NCI-H2107 treated with DMSO at 0.1 percent for 48 hours (cell line): ENCODE results near the gene PHOSPHO1.
"Not testable (repeated sequence)": the region's sequence is repeated elsewhere in the genome, so short reads cannot be mapped to it uniquely, and the experiment has no call there.

Experiments
- DNase-seq: peaks from one replicate; lab custom pipeline; 2025; ENCODE audit not compliant: unreplicated experiment; lab: John Stamatoyannopoulos, UW

The PHOSPHO1 gene

DNA sequence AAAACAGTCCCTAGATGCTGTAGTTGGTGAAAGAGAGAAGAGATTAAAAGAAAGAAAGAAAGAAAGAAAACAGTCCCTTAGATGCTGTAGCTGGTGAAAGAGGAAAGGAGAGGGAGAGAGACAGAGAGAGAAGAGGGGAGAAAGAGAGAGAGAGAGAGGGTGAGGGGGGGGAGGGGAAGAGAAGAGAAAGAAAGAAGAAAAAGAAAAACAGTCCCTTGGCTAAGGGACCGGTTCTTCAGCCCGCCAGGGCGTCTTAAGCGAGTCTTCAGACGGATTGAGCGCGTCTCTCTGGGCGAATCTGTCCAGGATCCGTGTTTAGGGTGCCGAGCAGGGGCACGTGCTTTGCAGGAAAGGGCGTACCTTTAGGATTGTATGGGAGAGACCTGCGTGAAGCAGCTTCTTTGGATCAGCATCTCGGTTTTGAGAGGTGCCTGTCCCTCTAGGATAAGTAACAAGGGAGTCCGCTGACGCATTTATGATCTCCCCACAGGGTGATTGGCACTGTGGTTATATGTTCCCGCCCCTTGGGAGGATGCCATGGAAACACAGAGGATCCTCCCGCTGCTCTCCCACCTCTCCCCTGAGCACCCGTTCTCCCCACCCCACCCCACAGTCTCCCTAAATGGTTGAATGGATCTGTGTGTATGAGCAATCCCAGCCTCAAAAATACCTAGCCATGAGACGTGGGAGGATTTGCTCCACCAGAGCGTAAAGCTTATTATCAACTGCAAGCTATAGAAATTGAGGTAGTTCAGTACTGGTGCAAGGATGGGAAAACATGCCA, 36.9 kb downstream of the PHOSPHO1 start:
- no peak for DNase-seq

DNA sequence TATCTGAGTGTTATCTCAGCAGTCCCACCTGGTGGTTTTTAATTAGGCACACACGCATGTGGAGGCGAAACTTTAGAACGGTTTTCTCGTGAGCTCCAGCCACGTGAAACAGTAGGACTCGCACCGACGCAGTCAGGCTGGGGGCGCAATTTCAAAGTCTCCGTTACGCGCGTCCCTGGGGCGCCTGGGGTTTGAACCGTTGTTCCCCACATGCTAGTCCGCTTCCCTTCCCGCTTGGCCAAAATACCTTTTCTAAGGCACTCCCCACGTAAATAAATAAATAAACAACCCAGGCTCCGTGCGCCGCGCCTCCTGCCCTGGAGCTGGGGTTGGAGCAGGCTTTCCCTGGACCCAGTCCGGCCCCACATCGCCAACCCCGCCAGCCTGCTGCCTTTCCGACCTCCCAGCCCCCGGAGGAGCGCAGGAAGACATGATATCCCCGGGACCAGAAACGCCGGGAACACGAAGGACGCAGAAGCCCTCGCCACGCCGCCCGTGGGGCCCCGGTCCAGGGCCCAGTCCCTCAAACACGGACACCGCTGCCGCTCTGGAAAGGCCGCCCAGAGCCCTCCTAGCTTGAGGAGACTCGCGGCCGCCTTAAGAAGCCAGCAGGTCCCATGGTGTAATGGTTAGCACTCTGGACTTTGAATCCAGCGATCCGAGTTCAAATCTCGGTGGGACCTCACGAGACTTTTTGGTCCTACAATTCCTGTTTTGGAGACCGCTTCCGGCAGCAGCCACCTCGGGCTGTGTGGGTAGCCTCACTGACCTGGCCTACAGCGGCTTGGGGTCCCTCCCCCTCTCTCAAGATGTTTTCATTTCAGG, 38.5 kb downstream of the PHOSPHO1 start:
- DNase-seq, result peak; percentile 63

DNA sequence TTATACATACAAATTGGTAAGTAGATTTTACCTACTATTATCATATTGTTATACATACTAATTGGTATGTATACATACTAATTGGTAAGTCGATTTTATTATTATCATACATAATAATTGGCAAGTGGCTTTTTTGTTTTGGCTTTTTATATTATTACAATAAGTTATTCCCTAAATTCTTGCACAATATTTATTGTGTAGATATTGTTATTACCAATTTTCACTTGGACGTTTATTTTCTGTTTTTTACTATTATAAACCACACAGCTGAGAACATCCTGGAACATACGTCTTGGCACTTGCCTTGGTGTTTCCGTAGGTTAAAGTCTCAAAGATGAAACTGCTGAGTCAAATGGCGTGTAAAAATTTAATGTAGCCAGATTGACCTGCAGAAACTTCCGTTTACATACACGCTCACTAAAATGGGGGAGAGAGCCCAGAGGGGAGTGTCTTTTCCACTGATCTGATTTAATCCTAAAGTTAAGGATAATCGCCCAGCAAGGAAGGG, 39.1 kb downstream of the PHOSPHO1 start:
- no peak for DNase-seq

DNA sequence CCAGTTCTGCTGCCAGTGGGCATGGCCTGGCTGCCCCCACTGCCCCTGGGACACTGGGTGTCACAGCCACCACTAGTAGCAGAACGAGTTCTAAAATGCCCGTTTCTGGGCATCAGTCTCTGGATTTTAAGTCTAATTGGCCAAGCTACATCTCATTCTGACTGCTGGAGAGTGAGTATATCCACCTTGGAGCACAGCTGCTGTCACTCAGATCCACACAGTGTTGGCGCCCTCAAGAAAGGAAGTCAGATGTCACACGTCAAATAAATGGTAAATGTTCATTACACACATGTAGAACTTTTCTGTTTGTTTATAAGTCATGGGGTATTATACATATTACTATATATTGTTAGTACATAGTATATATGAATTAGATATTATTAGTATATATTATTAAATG, 39.7 kb downstream of the PHOSPHO1 start:
- DNase-seq, result no peak

DNA sequence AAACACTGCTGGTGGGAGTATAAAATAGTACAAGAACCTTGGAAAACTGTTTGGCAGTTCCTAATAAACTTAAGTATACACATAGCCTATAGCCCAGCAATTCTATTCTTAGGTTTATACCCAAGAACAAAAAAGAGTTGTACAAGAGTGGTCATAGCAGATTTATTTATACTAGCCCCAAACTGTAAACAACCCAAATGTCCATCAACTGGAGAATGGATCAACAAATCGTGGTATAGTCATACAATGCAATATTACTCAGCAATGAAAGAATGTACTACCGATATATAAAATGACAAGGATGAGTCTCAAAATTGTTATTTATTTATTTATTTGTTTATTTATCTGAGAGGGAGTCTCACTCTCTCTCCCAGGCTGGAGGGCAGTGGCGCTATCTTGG, 43.3 kb downstream of the PHOSPHO1 start:
- DNase-seq, result no peak

DNA sequence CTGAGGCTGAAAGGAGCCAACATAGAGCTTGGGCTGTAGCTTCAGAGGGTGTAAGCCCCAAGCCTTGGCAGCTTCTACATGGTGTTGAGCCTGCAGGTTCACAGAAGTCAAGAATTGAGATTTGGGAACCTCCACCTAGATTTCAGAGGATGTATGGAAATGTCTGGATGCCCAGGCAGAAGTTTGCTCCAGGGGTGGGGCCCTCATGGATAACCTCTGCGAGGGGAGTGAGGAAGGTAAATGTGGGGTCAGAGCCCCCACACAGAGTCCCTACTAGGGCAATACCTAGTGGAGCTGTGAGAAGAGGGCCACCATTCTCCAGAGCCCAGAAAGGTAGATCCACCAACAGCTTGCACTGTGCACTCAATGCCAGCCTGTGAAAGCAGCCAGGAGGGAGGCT, 45.2 kb downstream of the PHOSPHO1 start:
- not testable (repeated sequence) for DNase-seq

DNA sequence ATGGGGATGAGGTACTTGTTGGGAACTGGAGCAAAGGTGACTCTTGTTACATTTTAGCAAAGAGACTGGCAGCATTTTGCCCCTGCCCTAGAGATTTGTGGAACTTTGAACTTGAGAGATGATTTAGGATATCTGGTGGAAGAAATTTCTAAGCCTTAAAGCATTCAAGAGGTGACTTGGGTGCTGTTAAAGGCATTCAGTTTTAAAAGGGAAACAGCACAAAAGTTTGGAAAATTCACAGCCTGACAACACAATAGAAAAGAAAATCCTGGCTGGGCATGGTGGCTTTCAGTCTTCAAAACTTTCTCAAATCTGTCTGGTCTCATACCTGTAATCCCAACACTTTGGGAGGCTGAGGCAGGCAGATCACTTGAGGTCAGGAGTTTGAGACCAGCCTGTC, 46.1 kb downstream of the PHOSPHO1 start:
- DNase-seq, result not testable (repeated sequence)

DNA sequence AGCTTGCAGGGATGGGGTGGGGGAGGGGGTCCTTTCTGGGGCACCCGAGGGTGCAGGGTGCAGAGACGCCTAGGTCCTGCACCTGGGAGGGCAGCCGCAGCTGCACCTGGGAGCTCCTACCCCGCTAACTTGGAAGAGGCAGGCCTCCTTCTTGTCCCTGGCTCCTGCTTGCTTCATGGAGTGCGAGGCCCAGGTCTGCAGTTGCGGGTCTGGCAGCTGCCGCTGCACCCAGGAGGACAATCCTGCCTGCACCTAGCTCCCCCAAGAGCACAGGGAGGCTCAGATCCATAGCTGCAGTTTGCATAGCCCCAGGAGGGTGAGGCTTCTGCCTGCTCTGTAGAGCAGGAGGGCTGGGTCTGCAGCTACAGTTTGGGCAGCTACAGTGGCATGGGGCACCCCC, 46.8 kb downstream of the PHOSPHO1 start:
- DNase-seq, result no peak

DNA sequence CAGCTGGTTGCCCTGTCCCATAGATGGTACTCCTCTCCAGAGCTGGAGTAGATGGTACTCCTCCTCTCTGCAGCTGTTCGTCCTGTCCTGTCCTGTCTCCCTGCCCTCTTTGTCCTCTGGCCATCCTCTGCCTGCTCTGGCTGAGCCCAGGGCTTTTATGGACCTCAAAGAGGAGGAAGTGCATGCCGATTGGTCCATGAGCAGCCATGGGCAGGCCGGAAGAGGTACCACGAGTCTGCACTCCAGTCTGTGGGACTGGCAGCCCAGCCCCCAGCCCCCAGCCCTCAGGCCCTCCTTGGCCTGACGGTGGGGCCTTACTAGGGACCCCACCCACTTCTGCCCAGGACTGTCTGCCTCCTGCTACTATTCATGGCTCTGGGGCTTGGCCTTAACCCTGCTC, 47.2 kb downstream of the PHOSPHO1 start:
- DNase-seq, result no peak

DNA sequence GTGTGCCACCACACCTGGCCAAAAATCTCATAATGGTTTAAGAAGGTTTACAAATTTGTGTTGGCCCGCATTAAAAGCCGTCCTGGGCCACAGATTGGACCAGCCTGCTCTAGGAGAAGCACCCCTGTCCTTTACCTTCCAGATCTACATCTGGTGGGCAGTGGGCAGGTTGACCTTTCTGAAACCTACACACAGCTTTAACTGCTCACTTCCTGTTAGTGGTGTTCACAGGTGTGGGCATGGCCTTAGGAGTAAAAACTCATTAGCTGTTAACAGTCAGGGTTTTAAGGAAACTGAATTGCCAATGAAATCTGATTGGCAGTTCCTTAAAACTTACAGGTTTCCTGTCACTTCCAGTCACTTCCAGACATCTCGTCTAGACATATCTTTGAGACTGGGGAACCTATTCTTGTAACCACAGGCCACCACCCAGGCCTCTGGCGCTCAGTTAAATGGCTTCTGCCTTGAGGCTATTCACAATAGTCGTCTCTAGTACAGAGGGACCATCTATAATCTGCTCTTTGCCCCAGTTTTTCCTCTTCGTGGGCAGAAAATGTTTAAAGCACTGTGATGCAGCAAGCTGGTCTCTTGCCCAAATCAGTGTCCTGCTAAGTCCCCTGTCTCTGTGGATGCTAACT, 49.5 kb downstream of the PHOSPHO1 start:
- no peak for DNase-seq

DNA sequence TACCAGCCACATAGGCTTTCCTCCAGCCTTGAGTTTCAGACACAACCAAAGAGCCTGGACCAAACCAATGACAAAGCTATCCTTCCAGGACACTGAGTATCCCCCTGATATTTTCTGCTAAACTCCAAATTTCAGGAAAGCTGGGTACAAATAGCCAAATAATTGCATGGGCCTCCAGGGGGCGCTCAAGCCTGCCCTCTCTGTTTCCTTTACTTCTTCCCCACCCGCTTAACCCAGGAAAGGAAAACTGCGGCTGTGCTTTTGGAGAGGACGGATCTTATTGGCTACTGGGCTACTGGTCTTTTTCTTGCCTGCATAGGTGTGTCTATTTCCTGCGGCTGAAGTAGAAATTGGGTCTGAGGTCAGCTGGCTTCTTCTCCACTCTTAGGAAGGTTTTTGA, 50.3 kb downstream of the PHOSPHO1 start:
- DNase-seq, result no peak

DNA sequence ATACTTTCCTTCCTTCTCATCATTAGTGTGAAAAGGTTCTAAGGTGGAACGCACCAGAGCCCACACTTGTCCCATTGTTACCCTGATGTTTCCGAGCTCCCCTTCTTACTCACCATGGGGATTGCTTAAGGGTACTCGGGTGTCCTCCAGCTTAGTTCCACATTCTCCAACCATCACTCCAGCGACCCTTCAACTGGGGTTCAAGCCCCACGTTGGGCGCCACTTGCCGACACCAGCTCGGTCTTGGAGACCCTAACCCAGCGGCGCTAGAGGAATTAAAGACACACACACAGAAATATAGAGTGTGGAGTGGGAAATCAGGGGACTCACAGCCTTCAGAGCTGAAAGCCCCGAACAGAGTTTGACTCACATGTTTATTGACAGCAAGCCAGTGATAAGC, 54.6 kb downstream of the PHOSPHO1 start:
- DNase-seq, result not testable (repeated sequence)
